Suppressor macrophage treated with lipopolysaccharide for 4 hours (primary cell): ENCODE results near the gene DSC1.
"Not testable (repeated sequence)": the region's sequence is repeated elsewhere in the genome, so short reads cannot be mapped to it uniquely, and the experiment has no call there.

Experiments used
- DNase-seq: peaks from one replicate; pipeline ENCODE4 v3.0.0-alpha.2; 2020

The DSC1 gene, protein sequence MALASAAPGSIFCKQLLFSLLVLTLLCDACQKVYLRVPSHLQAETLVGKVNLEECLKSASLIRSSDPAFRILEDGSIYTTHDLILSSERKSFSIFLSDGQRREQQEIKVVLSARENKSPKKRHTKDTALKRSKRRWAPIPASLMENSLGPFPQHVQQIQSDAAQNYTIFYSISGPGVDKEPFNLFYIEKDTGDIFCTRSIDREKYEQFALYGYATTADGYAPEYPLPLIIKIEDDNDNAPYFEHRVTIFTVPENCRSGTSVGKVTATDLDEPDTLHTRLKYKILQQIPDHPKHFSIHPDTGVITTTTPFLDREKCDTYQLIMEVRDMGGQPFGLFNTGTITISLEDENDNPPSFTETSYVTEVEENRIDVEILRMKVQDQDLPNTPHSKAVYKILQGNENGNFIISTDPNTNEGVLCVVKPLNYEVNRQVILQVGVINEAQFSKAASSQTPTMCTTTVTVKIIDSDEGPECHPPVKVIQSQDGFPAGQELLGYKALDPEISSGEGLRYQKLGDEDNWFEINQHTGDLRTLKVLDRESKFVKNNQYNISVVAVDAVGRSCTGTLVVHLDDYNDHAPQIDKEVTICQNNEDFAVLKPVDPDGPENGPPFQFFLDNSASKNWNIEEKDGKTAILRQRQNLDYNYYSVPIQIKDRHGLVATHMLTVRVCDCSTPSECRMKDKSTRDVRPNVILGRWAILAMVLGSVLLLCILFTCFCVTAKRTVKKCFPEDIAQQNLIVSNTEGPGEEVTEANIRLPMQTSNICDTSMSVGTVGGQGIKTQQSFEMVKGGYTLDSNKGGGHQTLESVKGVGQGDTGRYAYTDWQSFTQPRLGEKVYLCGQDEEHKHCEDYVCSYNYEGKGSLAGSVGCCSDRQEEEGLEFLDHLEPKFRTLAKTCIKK

DNA sequence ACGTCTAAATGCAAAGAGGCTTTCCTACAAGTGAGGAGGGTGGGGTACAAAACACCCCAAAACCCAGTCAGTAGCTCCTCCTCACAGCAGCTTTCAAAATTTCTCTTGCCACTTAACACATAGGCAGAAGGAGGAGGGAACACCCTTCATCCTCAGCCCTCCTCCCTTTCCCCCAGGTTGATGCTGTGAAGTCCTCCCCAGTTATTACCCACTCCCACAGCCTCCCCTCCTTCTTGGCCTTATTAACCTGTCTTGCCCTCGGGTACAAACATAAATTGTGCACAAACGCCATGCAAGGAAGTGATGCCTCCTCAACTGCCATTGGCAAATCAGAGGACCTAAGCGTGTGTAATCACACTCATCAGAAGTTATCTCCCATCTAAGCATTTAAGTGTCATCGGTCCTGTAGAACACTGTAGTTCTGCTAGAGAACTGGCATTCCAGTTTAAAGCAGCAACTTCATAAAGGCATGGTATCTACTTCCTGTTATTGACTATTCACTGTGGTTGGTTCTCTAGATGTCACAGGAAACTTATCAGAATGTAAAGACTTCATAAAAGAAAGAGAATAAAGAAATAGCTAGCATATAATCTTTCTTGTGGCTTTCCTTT is at the start of gene DSC1:
Gene DSC1 (minus strand): TSS at position 32 of the 611 bp plus-strand sequence. CDS start 262 bp downstream, outside the sequence.
- DNase-seq, result no peak

DNA sequence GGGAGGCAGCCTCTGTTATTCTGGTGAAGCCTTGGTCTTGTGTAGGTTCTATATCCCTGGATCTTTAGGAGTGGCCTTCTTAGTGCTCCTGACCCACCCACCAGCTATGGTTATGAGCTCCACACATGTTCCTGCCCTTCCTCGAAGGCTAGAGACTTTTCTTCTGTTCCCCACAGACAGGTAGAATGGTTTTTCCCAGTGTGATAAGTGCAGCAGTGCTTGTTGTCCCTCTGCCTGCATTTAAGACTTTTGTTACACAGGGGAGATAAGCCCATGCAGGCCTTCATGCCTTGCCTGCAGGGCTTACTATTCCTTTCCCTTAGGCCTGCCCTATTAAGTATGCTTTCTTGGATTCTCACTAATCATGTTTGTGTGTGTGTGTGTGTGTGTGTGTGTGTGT is 48.4 kb upstream of the DSC1 start:
- no peak for DNase-seq

DNA sequence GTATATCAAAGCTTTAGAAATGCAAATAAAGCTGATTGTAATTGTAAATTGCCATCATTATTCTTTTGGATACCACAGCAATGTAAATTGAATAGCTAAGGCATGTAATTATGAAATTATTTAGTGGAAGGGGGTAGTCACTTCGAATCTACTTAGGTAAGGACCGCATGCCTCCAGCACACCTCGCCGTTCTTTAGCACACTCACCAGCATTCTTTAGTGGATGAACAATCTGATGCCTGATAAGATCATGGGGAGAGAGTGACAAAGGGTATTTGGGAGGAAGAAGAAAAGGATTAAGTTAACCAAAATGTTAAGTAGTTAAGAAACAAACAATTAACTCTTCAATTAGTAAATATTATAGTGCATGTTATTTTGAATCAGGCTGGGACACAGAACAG is 46.4 kb upstream of the DSC1 start:
- no peak for DNase-seq

DNA sequence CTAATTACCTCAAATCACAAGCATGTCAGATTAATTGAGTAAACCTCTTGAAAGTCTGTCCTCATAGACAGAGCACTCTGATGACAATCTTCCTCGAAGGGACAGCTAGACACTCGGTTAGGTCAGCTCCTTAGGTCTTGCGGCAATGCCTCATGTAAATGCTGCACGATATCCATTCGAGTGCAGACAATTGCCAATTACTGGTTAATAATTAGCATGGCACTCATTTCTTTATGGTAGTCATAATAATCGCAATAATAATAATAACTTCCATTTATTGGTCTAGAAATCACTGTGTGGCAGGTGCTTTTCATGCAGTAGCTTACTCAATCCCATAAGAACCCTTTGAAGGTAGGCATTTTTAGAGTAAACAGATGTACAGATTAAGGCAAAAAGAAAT is 44.7 kb upstream of the DSC1 start:
- DNase-seq, result no peak

DNA sequence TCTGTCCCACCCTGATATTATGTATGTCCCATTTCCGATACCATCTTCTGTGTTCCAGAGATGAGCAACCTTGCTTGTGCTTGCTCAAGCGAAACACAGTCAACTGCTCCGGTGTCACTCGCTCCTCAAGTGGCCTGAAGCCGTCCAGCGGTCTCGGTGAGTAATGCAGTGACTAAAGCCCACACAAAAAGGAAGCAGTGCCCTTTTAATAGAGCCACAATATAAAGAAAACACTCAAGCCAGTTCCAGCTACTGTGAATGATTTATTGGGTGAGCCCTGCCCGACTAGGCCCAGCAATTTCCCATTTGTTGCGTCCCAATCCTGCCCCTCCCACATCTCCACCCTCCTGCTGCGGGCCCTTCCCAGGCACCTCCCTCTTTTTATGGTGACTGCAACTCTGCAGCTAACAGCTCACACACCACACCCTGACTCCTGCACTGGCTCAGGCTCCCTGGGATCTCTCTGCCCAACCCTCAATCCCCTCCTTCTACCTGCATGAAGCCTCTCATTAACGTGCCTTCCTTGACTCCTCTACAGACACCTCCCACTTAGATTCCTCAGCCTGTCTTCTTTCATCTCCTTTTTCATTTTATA is 44.2 kb upstream of the DSC1 start:
- peak; percentile 93 for DNase-seq

DNA sequence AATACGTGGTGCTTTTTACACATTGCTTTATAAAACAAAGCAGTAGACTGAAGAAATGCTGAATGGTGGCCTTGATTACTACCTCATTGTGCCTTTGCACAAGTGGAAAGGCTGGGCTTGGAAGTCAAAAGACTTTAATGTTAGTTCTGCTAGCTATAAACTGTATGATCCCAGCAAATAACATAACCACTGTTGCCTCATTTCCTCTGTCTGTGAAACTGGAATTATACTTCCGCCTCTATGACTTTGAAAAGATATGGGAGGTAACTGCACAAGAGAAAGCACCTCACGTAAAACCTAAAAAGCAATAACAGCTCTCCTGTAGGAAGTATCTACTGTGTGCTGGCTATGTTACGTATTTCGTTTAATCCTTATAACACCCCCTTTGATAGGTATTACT is 43.4 kb upstream of the DSC1 start:
- peak; percentile 69 for DNase-seq

DNA sequence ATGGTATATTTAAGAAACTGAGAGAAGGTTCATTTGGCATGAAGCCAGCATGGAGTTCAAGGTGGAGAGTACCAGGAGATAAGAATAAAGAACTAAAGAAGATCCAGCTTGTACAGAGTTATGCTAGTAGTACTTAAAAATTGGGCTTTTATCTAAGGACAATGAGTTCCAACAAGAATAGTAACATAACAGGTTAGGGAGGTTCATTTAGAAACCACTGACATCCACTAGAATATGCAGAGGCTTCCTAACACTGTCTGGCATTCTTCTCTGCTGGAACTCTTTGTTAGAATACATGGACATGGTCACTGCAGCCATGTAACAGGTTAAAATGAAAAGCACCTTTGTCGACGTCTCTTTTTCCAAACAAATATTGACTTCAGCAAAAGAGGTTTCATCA is 42.6 kb upstream of the DSC1 start:
- no peak for DNase-seq

DNA sequence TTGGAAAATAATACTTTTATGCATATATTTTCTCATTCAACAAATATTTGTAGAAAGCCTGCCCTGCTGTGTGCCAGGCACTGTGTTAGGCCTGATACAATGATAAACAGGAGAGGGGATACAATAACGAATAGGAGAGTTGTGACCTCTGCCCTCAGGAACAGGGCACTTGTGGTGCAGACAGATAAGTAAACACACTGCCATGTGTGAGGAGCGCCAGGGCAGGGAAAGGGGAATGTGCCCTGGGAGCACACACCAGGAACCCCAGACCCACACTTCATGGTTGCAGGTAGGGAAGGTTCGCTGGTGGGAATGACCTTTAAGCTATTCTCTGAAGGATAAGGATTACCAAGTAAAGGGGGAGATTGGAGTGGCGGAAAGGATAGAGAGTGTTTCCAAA is 42.2 kb upstream of the DSC1 start:
- no peak for DNase-seq

DNA sequence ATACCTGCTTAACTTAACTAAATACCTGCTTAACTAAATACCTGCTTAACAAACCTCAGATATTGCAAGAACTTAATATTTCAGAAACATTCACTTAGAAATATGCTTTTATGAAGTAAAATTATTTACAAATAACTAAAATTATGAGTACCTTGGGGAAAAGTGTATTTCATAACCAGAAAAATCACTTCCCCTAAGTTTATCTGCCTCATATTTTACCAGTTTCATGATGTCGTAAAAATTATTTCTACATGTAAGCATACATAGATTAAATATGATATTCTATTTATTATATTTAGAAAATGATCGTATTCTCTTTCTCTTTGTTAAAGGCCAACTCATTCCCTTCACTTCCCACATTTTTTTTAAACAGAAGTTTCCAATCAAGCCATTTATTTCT is 41.5 kb upstream of the DSC1 start:
- DNase-seq, result peak; percentile 55

DNA sequence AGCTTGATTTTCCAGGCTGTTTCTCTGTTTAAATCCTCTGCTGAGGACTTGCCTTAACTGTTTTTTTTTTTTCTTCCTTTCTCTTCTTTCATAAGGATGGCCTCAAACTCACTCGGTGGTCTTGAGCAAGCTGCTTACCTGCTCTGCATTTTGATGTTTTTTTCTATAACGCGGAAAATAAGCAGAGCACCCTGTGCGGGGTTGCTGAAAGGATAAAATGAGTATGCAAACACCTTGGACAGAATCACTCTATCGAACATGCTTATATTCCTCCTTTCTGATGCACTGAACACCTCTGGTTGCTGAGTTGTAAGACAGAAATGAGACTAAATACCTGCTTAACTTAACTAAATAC is 41.1 kb upstream of the DSC1 start:
- DNase-seq, result no peak

DNA sequence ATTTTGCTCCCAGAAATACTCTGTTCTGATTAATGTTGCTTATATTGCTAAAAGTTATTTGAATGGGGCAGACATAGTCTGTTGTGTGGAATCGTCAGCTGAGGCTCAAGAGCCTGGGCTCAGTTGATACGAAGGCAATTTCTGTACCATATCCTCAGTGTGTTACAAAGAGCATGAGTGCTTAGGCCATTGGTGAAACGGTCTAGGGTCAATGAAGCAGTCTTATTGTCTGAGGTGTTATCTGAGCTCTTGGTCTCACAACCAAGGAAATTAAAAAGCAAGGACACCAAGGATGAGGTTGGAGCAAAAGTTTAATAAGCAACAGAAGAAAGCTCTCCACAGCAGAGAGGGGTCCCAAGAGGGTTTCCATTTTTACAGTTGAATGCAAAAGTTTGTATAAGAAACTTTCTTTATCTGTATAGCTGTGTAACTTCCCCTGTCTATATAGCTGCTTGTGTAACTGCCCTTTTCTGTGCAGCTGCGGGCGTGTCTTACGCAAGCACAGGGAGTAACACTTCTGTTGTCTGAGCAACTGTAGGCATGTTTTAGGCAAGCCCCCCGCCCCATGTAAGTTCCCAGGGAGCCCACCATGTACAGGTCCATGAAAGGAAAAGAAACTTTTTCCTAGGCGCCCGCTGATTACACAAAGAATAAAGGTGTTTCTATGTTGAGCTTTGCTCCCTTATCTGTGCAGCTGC is 40.6 kb upstream of the DSC1 start:
- peak; percentile 75 for DNase-seq

DNA sequence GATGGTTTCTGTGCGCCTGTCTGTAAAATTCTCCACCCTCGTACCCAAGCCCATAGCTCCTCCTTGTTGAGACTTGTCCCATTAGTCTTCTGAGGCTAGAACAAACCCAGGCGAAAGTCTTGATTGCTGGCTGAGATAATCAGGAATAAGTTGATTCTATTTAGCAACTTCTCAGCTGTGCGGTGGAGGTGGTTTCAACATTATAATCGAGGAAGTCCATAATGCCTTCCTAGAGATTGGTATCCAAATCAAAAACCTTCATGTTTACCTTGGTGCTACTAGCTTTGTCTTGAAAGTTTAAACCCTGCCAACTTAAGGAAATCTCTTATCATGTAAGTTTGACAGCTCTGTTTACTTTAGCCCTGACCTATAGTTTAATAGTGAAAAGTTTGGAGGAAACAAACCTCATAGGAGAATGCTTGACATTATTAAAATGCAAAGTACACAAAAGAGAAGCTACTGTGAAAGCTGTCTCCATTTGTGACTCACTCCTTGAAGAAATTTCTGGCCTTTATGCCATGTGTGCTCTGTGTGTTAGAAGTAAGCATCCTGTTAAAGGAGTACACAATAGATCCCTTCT is 36.6 kb upstream of the DSC1 start:
- DNase-seq, result peak; percentile 37

DNA sequence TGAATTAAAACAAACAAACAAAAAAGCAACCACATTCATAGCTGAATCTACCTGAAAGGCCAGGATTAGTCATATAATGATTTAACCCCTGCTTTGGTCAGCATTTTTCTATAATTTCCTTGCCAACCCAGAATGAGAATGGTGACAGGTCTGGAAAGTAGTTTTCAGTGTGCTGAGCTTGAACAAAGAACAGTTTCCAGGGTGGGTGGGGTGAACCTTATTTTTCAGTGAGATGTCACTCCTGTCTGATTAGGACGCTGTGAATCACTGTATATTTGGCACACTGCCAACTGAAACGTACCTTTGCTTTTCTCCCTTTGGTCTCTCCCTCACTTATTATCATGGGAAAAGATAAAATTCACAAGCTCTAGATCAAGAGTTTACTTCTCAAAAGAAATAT is 35.0 kb upstream of the DSC1 start:
- no peak for DNase-seq

DNA sequence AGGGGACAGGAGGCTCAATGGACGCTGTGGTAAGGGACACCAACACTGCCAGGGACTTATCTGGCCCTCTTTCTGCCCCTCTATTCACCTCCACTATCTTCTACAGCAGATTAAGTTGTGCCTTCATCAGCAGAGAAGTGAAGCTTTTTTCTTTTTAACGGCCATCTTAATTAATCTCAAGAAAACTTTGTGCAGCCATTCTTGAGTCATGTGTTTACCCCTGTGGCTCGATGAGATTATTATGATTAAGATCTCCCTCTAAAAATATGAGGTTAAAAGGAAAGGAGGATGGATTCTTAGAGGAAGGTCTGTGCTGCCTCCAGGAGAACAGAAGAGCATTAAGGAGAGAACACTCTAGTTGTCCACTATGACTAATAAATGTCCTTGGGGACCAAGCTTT is 32.4 kb upstream of the DSC1 start:
- DNase-seq, result no peak

DNA sequence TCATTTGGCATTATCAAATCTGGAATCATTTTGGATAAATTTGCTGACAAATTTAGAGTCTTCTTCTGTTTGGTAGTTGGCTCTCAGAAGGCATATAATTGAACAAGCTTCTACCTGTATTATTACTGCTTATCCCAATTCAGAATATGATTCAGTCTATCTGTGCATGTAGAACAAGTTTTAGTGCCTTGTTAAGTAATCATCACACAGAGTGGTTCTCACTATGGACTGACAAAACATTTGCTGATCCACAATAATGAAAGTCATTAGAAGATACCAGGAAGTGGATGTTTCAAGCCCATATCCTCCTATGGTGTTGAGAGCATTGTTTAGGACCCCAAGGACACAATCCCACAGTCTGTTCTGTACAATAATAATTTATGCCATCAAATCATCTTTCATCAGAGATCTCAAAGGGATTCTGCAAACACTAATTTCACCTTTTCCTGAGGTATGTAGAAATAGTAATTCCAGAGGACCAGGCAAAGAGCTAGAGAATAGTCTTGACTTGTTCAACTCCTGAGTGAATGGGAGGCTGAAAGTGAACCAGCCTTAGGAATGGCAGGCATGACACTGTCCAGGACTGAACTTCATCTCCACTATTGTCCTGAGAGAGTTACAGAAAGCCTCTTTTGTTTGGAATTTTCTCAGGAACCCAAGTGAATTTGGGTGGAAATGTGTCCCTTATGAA is 29.6 kb upstream of the DSC1 start:
- DNase-seq, result no peak

DNA sequence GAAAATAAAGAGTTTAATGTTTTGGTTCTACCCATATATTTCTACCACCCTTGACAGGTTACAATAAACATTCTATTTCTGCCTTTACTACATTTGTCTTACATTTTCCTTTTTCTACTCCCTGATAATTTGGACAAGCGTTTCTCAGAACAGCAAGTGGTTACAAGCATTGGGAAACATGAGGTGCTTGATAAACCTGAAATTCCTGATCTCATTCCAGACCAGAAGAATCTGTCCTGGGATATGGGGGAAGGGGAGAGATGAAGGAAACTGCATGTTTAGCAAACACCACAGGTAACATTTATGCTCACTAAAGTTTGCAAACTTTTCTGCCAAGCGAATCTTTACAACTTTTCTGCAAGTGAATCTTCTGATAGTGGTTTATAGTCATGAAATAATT is 28.3 kb upstream of the DSC1 start:
- no peak for DNase-seq

DNA sequence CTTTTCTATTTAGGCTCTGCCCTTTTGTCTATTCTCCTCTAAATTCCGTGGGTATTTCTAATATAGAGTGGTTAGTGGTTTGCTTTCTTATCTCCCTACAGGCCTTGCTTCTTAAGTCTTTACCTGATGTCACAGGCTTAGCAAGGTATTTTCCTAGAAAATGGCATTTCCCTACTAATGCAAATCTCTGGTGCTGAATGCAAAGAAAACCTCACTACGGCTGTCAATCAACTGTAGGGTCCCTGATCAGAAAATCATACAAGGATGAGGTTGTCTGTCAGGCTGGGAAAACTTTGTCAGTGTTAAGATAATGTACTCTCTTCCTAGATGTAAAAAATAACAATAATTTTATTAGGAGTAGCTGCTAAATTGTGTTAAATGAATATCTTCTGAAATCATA is 27.1 kb upstream of the DSC1 start:
- no peak for DNase-seq

DNA sequence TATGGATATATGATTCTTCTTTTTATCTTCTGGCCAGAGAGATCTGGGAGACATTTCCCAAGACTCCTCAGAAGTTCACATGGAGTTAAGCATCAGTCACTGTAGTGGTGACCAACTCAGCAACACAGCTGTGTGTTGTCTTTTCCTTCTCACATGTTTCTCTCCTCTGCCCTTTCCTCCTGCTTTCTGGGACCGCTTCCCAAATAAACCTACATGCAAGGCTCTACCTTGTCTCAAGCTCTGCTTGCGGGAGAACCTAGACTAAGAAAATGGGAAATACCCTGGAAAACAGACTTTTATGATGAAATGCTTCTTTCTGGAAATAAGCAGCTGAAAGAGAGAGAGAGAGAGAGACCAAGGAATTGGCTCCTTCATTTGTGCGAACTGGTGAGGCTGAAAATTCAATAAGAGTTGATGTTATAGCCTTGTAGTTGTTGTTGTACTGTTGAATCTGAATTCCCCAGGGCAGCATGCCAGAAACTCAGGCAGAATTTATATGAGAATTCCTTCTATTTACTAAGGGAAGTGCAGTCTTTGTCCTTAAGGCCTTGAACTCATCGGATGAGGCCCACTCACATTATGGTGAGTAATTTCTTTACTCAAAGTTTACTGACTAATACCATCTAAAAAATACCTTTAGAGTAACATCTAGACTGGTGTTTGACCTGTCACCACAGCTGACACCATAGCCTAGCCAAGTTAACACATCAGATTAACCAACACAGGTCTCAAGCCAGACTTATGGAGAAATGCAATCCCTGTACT is 22.7 kb upstream of the DSC1 start:
- no peak for DNase-seq

DNA sequence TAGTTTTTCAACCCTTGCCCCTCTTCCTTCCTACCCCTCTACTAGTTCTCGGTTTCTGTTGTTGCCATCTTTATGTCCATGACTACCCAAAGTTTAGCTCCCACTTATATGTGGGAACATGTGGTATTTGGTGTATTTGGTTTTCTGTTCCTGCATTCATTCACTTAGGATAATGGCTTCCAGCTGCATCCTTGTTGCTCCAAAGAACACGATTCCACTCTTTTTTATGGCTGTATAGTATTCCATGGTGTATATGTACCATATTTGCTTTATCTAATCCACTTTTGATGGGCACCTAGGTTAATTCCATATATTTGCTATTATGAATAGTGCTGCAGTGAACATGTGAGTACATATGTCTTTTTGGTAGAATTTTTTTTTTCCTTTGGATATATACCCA is 20.6 kb upstream of the DSC1 start:
- no peak for DNase-seq

DNA sequence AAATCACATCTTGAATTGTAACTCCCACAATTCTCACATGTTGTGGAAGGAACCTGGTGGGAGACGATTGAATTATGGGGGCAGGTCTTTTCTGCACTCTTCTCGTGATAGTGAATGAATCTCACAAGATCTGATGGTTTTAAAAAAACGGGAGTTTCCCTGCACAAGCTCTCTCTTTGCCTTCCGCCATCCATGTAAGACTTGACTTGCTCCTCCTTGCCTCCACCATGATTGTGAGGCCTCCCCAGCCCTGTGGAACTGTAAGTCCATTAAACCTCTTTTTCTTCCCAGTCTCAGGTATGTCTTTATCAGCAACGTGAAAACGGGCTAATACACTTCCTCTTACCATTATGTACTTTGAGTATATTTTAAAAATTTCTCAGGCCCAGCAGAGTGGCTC is 14.7 kb upstream of the DSC1 start:
- not testable (repeated sequence) for DNase-seq

DNA sequence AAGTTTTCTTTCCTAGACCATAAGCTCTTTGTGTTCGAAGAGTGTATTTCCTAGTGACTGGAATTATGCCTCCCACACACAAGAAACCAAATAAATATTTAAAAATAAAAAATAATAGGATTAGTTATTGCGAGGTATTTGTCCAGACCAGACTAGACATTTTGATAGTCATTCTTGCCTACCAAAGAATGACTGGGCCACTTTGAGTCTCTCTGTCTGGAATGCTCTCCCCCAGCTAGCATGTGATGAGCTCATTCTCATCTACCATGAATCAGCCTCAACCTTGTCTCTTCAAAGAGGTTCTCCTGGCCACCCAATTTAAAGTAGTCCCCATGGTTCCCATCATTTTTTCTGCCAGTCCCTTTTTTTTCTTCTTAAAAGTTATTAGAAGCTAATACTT is 13.9 kb upstream of the DSC1 start:
- DNase-seq, result no peak
